ENCODE measurements around the gene RAPGEF6.

- TF ChIP-seq CTCF (IDR thresholded peaks at IDR 0.05) (no peak), POLR2A (IDR thresholded peaks at IDR 0.05) (no peak)
Observed at GRCh38 chr5:131377346-131377745, 257.7 kb downstream of the RAPGEF6 start.

Measured in heart left ventricle (tissue), 13 donors.